Parathyroid adenoma (tissue), 2 donors: ENCODE measurements around the gene OR7C2.

Source experiments
- H2AFZ ChIP-seq: fragments of 300-600 bp; sonication (generic); one replicate; pipeline ENCODE4 v1.7.0; 2017; ENCODE audit warnings: antibody characterized with exemption, mild to moderate bottlenecking
- H3K27ac ChIP-seq: fragments of 300-600 bp; sonication (generic); one replicate; pipeline ENCODE4 v1.7.0; 2017
- H3K27me3 ChIP-seq: fragments of 300-600 bp; sonication (generic); one replicate; pipeline ENCODE4 v1.7.0; 2017; ENCODE audit warnings: low read length; ENCODE audit not compliant: control insufficient read depth, insufficient read depth
- H3K36me3 ChIP-seq: fragments of 300-600 bp; sonication (generic); one replicate; pipeline ENCODE4 v1.7.0; 2017; ENCODE audit warnings: low read length; ENCODE audit not compliant: control insufficient read depth, insufficient read depth
- H3K4me1 ChIP-seq: fragments of 300-600 bp; sonication (generic); one replicate; pipeline ENCODE4 v1.7.0; 2017; ENCODE audit warnings: control low read depth
- H3K4me2 ChIP-seq: fragments of 300-600 bp; sonication (generic); one replicate; pipeline ENCODE4 v1.7.0; 2017; ENCODE audit warnings: low read length
- H3K4me3 ChIP-seq: fragments of 300-600 bp; sonication (generic); one replicate; pipeline ENCODE4 v1.7.0; 2017; ENCODE audit warnings: low read depth, low read length
- H3K79me2 ChIP-seq: fragments of 300-600 bp; sonication (generic); one replicate; pipeline ENCODE4 v1.7.0; 2017; ENCODE audit warnings: control low read depth
- H3K9ac ChIP-seq: fragments of 300-600 bp; sonication (generic); one replicate; pipeline ENCODE4 v1.7.0; 2017; ENCODE audit warnings: mild to moderate bottlenecking
- H3K9me3 ChIP-seq: fragments of 300-600 bp; sonication (generic); one replicate; pipeline ENCODE4 v1.7.0; 2017; ENCODE audit warnings: low read length; ENCODE audit not compliant: control insufficient read depth
- CTCF ChIP-seq: fragments of 300-600 bp; sonication (generic); IDR thresholded peaks from one replicate; pipeline ENCODE4 v1.7.0; 2017; ENCODE audit warnings: antibody characterized with exemption, mild to moderate bottlenecking
- donor health status: primary hyperparathyroidism.

Gene OR7C2

GRCh38 chr19:14949876-14950275 lies 8.6 kb downstream of the OR7C2 start:
- Histone ChIP-seq H3K4me3 (no peak overlapping the region), H3K27ac (no peak overlapping the region), H3K4me2 (no peak overlapping the region), H3K9me3 (no peaks in the 10 kb centered on the region), H3K79me2 (no peaks in the 10 kb centered on the region), H3K36me3 (no peaks in the 10 kb centered on the region), H3K4me1 (no peaks in the 10 kb centered on the region), H3K27me3 (no peaks in the 10 kb centered on the region), H3K9ac (no peak overlapping the region), H2AFZ (no peak overlapping the region)
- TF ChIP-seq CTCF: no peak

- H3K79me2 ChIP-seq: no peaks in the 10 kb centered on the region
- no peak overlapping the region for H3K4me3 ChIP-seq
- H3K27me3 ChIP-seq: no peaks in the 10 kb centered on the region
- TF ChIP-seq CTCF: no peak
- H3K4me2 ChIP-seq: no peak overlapping the region
- no peak overlapping the region for H3K9ac ChIP-seq
- no peaks in the 10 kb centered on the region for H3K36me3 ChIP-seq
- H2AFZ ChIP-seq: no peak overlapping the region
- H3K4me1 ChIP-seq: no peaks in the 10 kb centered on the region
- no peak overlapping the region for H3K27ac ChIP-seq
- H3K9me3 ChIP-seq: no peaks in the 10 kb centered on the region
Observed at GRCh38 chr19:14950421-14950820, 9.1 kb downstream of the OR7C2 start.

GRCh38 chr19:14952767-14953166 lies 11.5 kb downstream of the OR7C2 start:
- no peak overlapping the region for H3K27ac ChIP-seq
- no peak overlapping the region for H3K4me2 ChIP-seq
- no peaks in the 10 kb centered on the region for H3K36me3 ChIP-seq
- no peaks in the 10 kb centered on the region for H3K27me3 ChIP-seq
- H3K4me1 ChIP-seq: no peaks in the 10 kb centered on the region
- H3K9me3 ChIP-seq: no peaks in the 10 kb centered on the region
- H2AFZ ChIP-seq: no peak overlapping the region
- H3K79me2 ChIP-seq: no peaks in the 10 kb centered on the region
- no peak for TF ChIP-seq CTCF
- H3K9ac ChIP-seq: no peak overlapping the region
- H3K4me3 ChIP-seq: no peak overlapping the region

GRCh38 chr19:14954071-14954655 lies 12.9 kb downstream of the OR7C2 start:
- no peak for TF ChIP-seq CTCF
- H3K9me3 ChIP-seq: no peaks in the 10 kb centered on the region
- H3K79me2 ChIP-seq: no peaks in the 10 kb centered on the region

GRCh38 chr19:14957464-14957863 lies 16.2 kb downstream of the OR7C2 start:
- no peaks in the 10 kb centered on the region for H3K79me2 ChIP-seq
- H3K4me3 ChIP-seq: no peak overlapping the region
- H2AFZ ChIP-seq: no peak overlapping the region
- no peaks in the 10 kb centered on the region for H3K4me1 ChIP-seq
- no peak overlapping the region for H3K4me2 ChIP-seq
- H3K9me3 ChIP-seq: no peaks in the 10 kb centered on the region
- no peaks in the 10 kb centered on the region for H3K36me3 ChIP-seq
- no peaks in the 10 kb centered on the region for H3K27me3 ChIP-seq
- H3K9ac ChIP-seq: no peak overlapping the region
- TF ChIP-seq CTCF: no peak
- no peak overlapping the region for H3K27ac ChIP-seq

More at GRCh38 chr19:14954071-14954655, 12.9 kb downstream of the OR7C2 start:
- H2AFZ ChIP-seq: no peak overlapping the region
- H3K9ac ChIP-seq: no peak overlapping the region
- H3K4me1 ChIP-seq: no peaks in the 10 kb centered on the region
- no peak overlapping the region for H3K27ac ChIP-seq
- no peaks in the 10 kb centered on the region for H3K36me3 ChIP-seq
- no peak overlapping the region for H3K4me2 ChIP-seq
- no peak overlapping the region for H3K4me3 ChIP-seq
- H3K27me3 ChIP-seq: no peaks in the 10 kb centered on the region
